Testis (tissue), 3 donors: ENCODE measurements around the gene CYP1A2. TPM values are rescaled to one million over a fixed set of nuclear protein-coding genes. Genes with fewer than 3 reads are reported as not detected.

Experiments
- DNase-seq: peaks from one replicate; pipeline ENCODE4 v3.0.0-alpha.2; 2019
- H3K27ac ChIP-seq, 2 donors: fragments of 200-600 bp; sonication (generic); one replicate each; pipeline ENCODE4 v1.5.1; 2019
- H3K27me3 ChIP-seq: fragments of 200-600 bp; sonication (generic); one replicate; pipeline ENCODE4 v1.5.1; 2019
- H3K36me3 ChIP-seq: fragments of 200-600 bp; sonication (generic); one replicate; pipeline ENCODE4 v1.5.1; 2017; ENCODE audit warnings: low read depth; ENCODE audit errors: missing control alignments
- H3K4me1 ChIP-seq: fragments of 200-600 bp; sonication (generic); one replicate; pipeline ENCODE4 v1.5.1; 2019
- H3K4me3 ChIP-seq, 2 donors: fragments of 200-600 bp; sonication (generic); one replicate each; pipeline ENCODE4 v1.5.1; 2017 to 2019
- H3K9me3 ChIP-seq: fragments of 200-600 bp; sonication (generic); one replicate; pipeline ENCODE4 v1.5.1; 2017
- POLR2A ChIP-seq: fragments of 450-650 bp; IDR thresholded peaks from one replicate; pipeline ENCODE4 v1.6.1; 2017; ENCODE audit warnings: antibody characterized with exemption, mild to moderate bottlenecking, moderate library complexity
- WGBS, 2 donors: methylation state at CpG; one replicate each; pipeline ENCODE4 v1.1.5; 2018; 5-methylcytosine and 5-hydroxymethylcytosine counted together
- intact Hi-C: fragments of 100-400 bp; cut with DNase I; formaldehyde crosslinking; loops from one replicate; pipeline ENCODE4 v1.15.1; 2023; ENCODE audit warnings: low total_unique reads
- polyA plus RNA-seq: library from polyadenylated mRNA; stranded (reverse); fragments of 350-450 nt; fragmentation: Illumina TruSeq; extraction: RNeasy Lipid Tissue Mini Kit (QIAGEN cat#74804); gene quantifications from one replicate; pipeline ENCODE4 v1.2.3, GENCODE V29; 2014; ENCODE audit warnings: low read depth, low replicate concordance; ENCODE audit not compliant: insufficient read depth
- total RNA-seq, 2 donors: library from RNA; depleted of rRNA; stranded (reverse); fragments of >200 nt; gene quantifications; one replicate each; pipeline ENCODE4 v1.2.3, GENCODE V29; 2016
- TF ChIP-seq, protein P1 (sequence below), 3 experiments: fragments of 450-650 bp in 2 of 3; fragments of 200-600 bp in 1 of 3; sonication (generic) in 1 of 3; IDR thresholded peaks; one replicate each; pipeline ENCODE4 v1.5.1; 2016 to 2019; ENCODE audit warnings: antibody characterized with exemption in 3 of 3, mild to moderate bottlenecking in 2 of 3, moderate library complexity in 1 of 3

CYP1A2 gene
- total and polyA plus RNA-seq, 3 donors from 2014 or later, result 0.12 to 0.31 TPM; not detected in 1

DNA sequence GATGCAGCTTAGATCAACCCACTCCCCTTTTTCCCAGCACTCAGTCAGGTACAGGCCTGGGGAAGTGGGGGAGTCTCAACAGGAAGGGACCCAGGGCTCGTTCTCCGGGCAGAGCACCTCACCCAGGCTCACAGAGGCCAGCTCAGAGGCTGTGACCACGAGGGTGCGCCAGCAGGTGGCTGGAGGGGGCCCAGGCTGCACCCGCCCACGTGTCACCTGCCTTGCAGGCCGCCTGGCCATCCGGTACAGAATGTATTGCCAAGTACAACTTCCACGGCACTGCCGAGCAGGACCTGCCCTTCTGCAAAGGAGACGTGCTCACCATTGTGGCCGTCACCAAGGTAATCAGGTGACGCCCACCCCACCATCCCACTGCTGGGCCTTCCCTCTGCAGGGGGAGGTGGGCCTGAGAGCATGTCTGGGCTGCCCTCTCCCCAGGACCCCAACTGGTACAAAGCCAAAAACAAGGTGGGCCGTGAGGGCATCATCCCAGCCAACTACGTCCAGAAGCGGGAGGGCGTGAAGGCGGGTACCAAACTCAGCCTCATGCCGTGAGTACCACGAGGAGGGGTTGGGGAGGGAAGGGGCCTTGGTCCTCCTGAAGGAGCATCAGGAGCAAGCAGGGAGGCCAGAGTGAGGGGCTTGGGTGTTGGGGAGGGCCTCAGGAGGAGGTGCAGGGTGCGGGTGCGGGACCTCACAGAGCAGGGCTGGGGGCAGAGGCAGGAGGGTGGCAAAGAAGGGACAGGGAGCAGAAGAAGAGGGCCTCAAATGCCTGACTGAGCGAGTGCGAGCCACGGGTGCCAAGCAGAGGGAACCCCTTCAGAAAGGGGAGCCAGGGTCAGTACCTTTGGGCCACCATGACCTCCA lies 50.0 kb downstream of the CYP1A2 start:
- no peak for TF ChIP-seq POLR2A
- TF ChIP-seq, protein P1, sequence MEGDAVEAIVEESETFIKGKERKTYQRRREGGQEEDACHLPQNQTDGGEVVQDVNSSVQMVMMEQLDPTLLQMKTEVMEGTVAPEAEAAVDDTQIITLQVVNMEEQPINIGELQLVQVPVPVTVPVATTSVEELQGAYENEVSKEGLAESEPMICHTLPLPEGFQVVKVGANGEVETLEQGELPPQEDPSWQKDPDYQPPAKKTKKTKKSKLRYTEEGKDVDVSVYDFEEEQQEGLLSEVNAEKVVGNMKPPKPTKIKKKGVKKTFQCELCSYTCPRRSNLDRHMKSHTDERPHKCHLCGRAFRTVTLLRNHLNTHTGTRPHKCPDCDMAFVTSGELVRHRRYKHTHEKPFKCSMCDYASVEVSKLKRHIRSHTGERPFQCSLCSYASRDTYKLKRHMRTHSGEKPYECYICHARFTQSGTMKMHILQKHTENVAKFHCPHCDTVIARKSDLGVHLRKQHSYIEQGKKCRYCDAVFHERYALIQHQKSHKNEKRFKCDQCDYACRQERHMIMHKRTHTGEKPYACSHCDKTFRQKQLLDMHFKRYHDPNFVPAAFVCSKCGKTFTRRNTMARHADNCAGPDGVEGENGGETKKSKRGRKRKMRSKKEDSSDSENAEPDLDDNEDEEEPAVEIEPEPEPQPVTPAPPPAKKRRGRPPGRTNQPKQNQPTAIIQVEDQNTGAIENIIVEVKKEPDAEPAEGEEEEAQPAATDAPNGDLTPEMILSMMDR (IDR thresholded peaks at IDR 0.05), result no peak
- H3K27me3 ChIP-seq, result no peaks in the 10 kb centered on the region
- 71 to 88% methylated on average over 15 to 25 of the region's 25 CpGs for WGBS, 2 donors
- no peaks in the 10 kb centered on the region for H3K4me1 ChIP-seq
- H3K9me3 ChIP-seq, result no peaks in the 10 kb centered on the region
- no peaks in the 10 kb centered on the region for H3K36me3 ChIP-seq
- no peak overlapping the region for H3K27ac ChIP-seq
- no peak for DNase-seq
- intact Hi-C loops, result no loop called here
- no peak overlapping the region for H3K4me3 ChIP-seq

DNA sequence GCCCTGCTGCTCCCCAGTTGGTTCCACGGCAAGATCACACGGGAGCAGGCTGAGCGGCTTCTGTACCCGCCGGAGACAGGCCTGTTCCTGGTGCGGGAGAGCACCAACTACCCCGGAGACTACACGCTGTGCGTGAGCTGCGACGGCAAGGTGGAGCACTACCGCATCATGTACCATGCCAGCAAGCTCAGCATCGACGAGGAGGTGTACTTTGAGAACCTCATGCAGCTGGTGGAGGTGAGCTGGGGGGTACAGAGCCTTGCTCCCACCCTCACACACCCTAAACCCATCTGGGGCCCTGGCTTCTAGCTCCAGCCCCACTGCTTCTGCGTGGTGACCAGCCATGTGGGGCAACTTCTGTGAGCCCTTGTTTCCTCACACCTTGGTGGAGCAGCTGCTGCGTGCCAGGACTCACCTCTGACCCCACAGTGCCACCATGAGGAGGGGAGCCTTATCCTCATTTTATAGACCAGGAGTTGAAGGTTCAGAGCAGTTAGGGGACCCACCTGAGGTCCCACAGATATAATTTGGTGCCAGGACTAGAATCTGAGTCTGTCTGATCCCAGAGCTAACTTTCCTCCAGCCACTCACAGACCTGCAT lies 50.7 kb downstream of the CYP1A2 start:
- H3K27ac ChIP-seq, result no peak overlapping the region

DNA sequence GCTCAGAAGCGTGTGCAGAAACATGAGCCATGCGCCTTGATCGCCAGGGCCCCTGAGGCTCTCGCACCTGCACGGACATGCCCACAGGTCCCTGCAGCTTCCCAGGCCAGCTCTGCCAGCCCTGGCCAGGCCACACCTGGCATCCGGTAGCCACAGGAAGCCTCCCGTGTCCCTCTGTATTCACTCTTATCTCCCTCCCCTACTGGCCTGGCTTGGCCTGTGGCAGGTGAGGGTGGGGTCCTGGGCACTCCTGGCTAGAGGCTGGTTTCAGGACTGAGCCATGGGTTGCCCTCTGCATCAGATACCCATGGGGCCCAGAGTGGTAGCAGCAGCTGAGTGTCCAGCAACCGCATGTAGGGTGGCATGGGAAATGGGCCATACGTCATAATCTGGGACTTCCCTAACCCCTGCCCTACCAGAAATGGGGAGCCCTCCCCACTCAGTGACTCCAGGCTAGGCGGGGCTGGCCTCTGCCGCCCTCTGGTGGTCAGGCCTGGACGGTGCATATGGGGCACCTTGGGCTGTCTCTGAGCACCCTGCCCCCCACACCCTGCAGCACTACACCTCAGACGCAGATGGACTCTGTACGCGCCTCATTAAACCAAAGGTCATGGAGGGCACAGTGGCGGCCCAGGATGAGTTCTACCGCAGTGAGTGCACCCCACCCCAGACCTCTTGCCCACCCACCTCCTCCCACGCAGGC lies 51.4 kb downstream of the CYP1A2 start:
- intact Hi-C loops, result no loop called here
- Histone ChIP-seq H3K36me3 (no peaks in the 10 kb centered on the region), H3K4me3 (no peak overlapping the region), H3K9me3 (no peaks in the 10 kb centered on the region), H3K27ac (no peak overlapping the region), H3K4me1 (no peaks in the 10 kb centered on the region), H3K27me3 (no peaks in the 10 kb centered on the region)
- 74 to 75% methylated on average over 12 to 18 of the region's 18 CpGs for whole genome bisulfite sequencing, 2 donors
- TF ChIP-seq, protein P1 (IDR thresholded peaks at IDR 0.05), result peak; percentile 87 to 88 (median 88)
- no peak for TF ChIP-seq POLR2A
- peak; percentile 67 for DNase-seq

More for the DNA sequence above, 50.7 kb downstream of the CYP1A2 start:
- DNase-seq, result no peak
- WGBS, 2 donors, result 89 to 95% methylated on average over 13 to 15 of the region's 16 CpGs
- Histone ChIP-seq H3K27me3 (no peaks in the 10 kb centered on the region), H3K9me3 (no peaks in the 10 kb centered on the region), H3K4me3 (no peak overlapping the region), H3K4me1 (no peaks in the 10 kb centered on the region), H3K36me3 (no peaks in the 10 kb centered on the region)
- intact Hi-C loops, result no loop called here
- TF ChIP-seq POLR2A, result no peak
- TF ChIP-seq, protein P1 (IDR thresholded peaks at IDR 0.05), result no peak

DNA sequence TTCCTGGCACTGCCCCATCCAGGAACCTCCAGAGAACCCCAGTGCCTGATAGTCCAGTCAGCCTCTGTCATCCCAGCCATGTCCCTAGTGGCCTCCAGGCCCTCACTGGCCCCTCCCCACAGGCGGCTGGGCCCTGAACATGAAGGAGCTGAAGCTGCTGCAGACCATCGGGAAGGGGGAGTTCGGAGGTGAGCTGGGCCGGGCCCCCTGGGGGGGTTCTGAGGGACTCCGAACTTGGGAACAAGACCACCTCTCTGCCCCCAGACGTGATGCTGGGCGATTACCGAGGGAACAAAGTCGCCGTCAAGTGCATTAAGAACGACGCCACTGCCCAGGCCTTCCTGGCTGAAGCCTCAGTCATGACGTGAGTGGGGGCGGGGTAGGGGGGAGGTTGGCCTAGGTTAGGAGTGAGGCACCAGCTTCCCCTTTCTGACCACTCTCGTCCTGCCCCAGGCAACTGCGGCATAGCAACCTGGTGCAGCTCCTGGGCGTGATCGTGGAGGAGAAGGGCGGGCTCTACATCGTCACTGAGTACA lies 52.0 kb downstream of the CYP1A2 start:
- Histone ChIP-seq H3K27ac (no peak overlapping the region), H3K4me3 (no peak overlapping the region), H3K36me3 (no peaks in the 10 kb centered on the region), H3K4me1 (no peaks in the 10 kb centered on the region), H3K27me3 (no peaks in the 10 kb centered on the region), H3K9me3 (no peaks in the 10 kb centered on the region)
- WGBS, 2 donors, result 90 to 92% methylated on average over 10 to 20 of the region's 20 CpGs
- no peak for DNase-seq
- intact Hi-C loops, result no loop called here
- no peak for TF ChIP-seq POLR2A
- TF ChIP-seq, protein P1 (IDR thresholded peaks at IDR 0.05), result no peak
